IPS-18c (cell line): Measurements from ENCODE around the gene TMEM63B.

Experiments used
- H3K4me3 ChIP-seq: 2 replicates; pipeline ENCODE4 v1.7.0; 2013; ENCODE audit warnings: low read depth, mild to moderate bottlenecking, low read length, moderate library complexity; ENCODE audit not compliant: insufficient read depth
- H3K9me3 ChIP-seq: one replicate; pipeline ENCODE4 v1.6.1; 2013; ENCODE audit warnings: mild to moderate bottlenecking, low read length, moderate library complexity; ENCODE audit not compliant: control insufficient read depth, insufficient read depth

Gene TMEM63B

GRCh38 chr6:44109212-44109611 lies 18.1 kb upstream of the TMEM63B start:
- Histone ChIP-seq H3K9me3 (peaks cover 2% of the 10 kb centered on the region), H3K4me3 (no peak overlapping the region)

- no peak overlapping the region; the same call in 1 of the 2 replicates for H3K4me3 ChIP-seq
- peaks cover 2% of the 10 kb centered on the region for H3K9me3 ChIP-seq
Observed at GRCh38 chr6:44110005-44110676, 17.2 kb upstream of the TMEM63B start.

- H3K4me3 ChIP-seq, result no peak overlapping the region
- peaks cover 2% of the 10 kb centered on the region for H3K9me3 ChIP-seq
Observed at GRCh38 chr6:44110966-44111365, 16.4 kb upstream of the TMEM63B start.

- no peak overlapping the region for H3K4me3 ChIP-seq
- peaks cover 2% of the 10 kb centered on the region for H3K9me3 ChIP-seq
Observed at GRCh38 chr6:44111434-44112417, 15.6 kb upstream of the TMEM63B start.

- H3K4me3 ChIP-seq, result no peak overlapping the region
Observed at GRCh38 chr6:44113414-44113813, 13.9 kb upstream of the TMEM63B start.

GRCh38 chr6:44115866-44116265 lies 11.5 kb upstream of the TMEM63B start:
- Histone ChIP-seq H3K9me3 (peaks cover under 1% of the 10 kb centered on the region), H3K4me3 (no peak overlapping the region)

More at GRCh38 chr6:44113414-44113813, 13.9 kb upstream of the TMEM63B start:
- peaks cover 2% of the 10 kb centered on the region for H3K9me3 ChIP-seq

GRCh38 chr6:44116641-44117382 lies 10.5 kb upstream of the TMEM63B start:
- no peaks in the 10 kb centered on the region for H3K9me3 ChIP-seq
- no peak overlapping the region for H3K4me3 ChIP-seq

- Histone ChIP-seq H3K4me3 (no peak overlapping the region), H3K9me3 (no peaks in the 10 kb centered on the region)
Observed at GRCh38 chr6:44117397-44118128, 9.8 kb upstream of the TMEM63B start.

- Histone ChIP-seq H3K9me3 (no peaks in the 10 kb centered on the region), H3K4me3 (no peak overlapping the region)
Observed at GRCh38 chr6:44119704-44120262, 7.6 kb upstream of the TMEM63B start.

GRCh38 chr6:44120692-44121443 lies 6.5 kb upstream of the TMEM63B start:
- no peak overlapping the region for H3K4me3 ChIP-seq
- no peaks in the 10 kb centered on the region for H3K9me3 ChIP-seq

GRCh38 chr6:44122801-44123200 lies 4.6 kb upstream of the TMEM63B start:
- Histone ChIP-seq H3K9me3 (no peaks in the 10 kb centered on the region), H3K4me3 (no peak overlapping the region)

- no peak overlapping the region for H3K4me3 ChIP-seq
- H3K9me3 ChIP-seq, result no peaks in the 10 kb centered on the region
Observed at GRCh38 chr6:44123544-44123943, 3.8 kb upstream of the TMEM63B start.

GRCh38 chr6:44126320-44127149 lies 819 bp upstream of the TMEM63B start:
- Histone ChIP-seq H3K4me3 (peak overlapping the region; percentile 55), H3K9me3 (no peaks in the 10 kb centered on the region)

GRCh38 chr6:44128020-44128917 lies 915 bp downstream of the TMEM63B start:
- H3K4me3 ChIP-seq, result peak overlapping the region; percentile 84
- H3K9me3 ChIP-seq, result no peaks in the 10 kb centered on the region
